Germinal center (tissue), 1 donor: ENCODE data around the gene GRIN2B.
A peak's percentile ranks its signal among the peaks of the same experiment; 100 is the strongest.

Source experiments
- DNase-seq: peaks from one replicate; pipeline ENCODE4 v3.0.0; 2012; ENCODE audit warnings: mixed read lengths, low spot score

The GRIN2B gene

GRCh38 chr12:13956060-13956590 lies 25.3 kb downstream of the GRIN2B start:
- DNase-seq = no peak

GRCh38 chr12:13952096-13952495 lies 29.3 kb downstream of the GRIN2B start:
- DNase-seq = no peak

GRCh38 chr12:13950502-13950901 lies 30.9 kb downstream of the GRIN2B start:
- no peak for DNase-seq

DNA sequence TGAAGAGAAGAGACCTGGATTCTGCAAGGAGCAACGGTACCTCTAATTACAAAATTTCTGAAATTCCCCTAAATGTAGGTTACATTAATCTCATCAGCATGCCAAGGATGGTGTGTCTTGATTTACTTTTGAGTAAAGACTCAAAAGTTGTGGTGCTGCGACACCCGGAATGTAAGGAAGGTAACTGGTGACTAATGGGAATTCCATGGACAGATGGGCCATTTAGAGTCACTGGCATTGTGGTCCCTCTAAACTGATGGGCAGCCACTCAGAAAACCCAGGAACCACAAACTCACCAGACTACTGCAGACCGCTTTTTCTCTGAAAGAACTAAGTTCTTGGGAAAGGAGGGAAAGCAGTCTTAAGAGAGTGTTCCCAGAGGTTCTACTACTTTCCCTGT lies 32.8 kb downstream of the GRIN2B start:
- no peak for DNase-seq

DNA sequence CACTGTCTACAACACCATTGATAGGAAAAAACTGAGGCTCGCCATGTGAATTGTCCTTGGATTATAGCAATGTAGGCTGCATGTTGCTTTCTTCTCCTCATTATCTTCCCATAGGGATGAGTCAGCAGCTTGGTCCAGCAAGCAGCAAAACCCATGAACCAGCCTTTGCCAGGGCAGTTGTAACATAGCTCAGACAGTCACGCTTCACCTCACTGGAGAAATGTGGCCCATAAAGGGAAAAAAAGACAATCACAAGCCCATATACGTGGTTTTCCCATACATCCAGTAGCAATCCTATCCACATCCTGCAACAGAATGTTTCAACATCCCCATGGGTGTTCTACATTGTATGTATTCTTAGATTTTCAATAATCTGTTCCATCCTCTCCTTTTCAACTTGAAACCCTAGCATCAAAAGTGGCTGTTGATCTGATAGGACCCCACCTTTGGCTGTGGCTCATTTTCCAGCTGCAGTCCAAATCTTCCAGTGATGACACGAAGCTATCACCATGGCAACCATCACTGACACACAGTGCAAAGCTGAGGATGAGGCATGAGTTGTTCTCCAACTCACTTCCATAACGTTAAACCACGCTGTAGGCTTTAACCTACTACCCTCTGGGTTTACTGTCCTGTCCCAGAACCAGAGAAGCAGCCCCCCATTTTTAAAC lies 34.0 kb downstream of the GRIN2B start:
- DNase-seq = no peak

- DNase-seq = no peak
These were observed 35.8 kb downstream of the GRIN2B start for GRCh38 chr12:13945641-13946040.

- no peak for DNase-seq
These were observed 36.2 kb downstream of the GRIN2B start for GRCh38 chr12:13945236-13945635.

GRCh38 chr12:13942826-13943225 lies 38.6 kb downstream of the GRIN2B start:
- DNase-seq = no peak

DNA sequence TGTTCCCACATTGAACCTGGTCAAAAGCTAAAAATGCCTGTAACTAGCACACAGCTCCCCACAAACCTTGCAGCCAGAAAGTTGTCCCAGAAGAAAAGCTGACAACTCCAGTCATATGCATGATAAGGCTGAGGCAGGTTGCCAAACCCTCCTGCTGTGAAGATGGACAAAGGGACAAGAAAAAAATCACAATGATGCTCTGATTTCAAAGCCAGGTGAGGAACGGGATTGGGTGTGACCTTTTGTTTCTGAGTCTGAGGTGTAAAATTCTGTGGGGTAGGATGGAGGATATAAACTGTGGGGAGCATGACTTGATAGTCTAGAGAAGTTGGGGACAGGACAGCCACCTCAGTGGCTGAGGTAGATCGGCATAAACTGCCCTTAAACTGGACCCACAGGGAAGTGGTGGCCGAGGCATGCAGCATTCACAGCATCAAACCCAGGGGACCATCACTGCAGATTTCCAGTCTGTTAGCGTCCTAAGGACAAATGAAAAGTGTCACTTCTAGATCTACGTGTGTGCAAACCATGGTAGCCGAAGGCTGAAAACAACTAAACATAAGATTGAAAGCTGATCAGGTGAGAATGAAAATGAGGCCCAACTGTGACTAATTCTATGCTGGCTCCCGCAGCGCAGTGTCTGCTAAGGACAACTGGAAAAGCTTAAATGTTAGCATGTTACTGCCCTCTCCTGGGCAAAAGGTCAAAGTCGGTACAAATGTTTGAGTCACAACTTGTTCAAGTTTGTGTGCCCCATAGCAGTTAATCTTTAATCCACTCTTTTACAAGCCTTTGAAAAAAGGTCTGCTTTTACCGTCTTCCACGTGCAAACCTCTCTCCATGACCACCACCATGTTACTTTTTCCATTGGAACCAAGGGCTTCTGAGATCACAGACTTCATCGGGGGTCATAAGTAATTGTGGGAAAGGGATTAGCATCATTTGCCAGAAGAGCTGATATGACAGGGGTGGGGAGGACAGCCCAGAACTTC lies 39.8 kb downstream of the GRIN2B start:
- peak; percentile 25 for DNase-seq

- DNase-seq = no peak
These were observed 41.0 kb downstream of the GRIN2B start for GRCh38 chr12:13940335-13940865.

DNA sequence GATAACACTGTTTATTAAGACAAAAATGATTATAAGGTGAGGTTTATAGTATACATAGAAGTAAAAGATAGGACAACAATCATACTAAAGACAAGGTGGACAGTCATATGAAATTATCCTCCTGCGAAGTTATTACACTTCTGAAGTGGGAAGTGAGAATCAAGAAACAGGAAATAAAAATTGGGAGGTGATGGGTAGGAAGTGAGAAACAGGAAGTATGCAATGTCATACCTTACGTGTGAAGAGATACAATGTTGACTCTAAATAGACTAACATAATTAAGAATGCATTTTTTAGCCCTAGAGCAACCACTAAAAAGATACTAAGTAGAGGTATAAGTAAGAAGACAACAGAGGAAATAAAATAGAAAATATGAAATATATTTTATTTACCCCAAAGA lies 43.7 kb downstream of the GRIN2B start:
- DNase-seq = no peak

- DNase-seq = no peak
These were observed 46.2 kb downstream of the GRIN2B start for GRCh38 chr12:13935169-13935568.
